Measurements from ENCODE around the gene LRRC7.

Gene LRRC7

GRCh38 chr1:69686367-69686984 lies 118.8 kb downstream of the LRRC7 start:
- no peaks in the 10 kb centered on the region for H3F3A ChIP-seq (ENCODE audit: insufficient read depth, low read length)
- TF ChIP-seq EZH2 (optimal IDR thresholded peaks at IDR 0.05; ENCODE audit: low read depth, low read length) = no peak
- TF ChIP-seq CTCF (IDR thresholded peaks at IDR 0.05; ENCODE audit: low read length) = no peak
- TF ChIP-seq EZH2phosphoT487 (IDR thresholded peaks at IDR 0.05; ENCODE audit: low read length) = no peak
- no peaks in the 10 kb centered on the region for H3K27me3 ChIP-seq (replicated peaks; ENCODE audit: insufficient read depth, low read length)
- no peak overlapping the region for H3K9ac ChIP-seq (ENCODE audit: low read length)
- H3K4me3 ChIP-seq (ENCODE audit: low read length) = no peak overlapping the region
- DNase-seq = no peak
- H3K4me2 ChIP-seq (ENCODE audit: low read depth, low read length) = no peak overlapping the region
- H3K27ac ChIP-seq (ENCODE audit: low read length) = no peak overlapping the region
- no peaks in the 10 kb centered on the region for H3K9me2 ChIP-seq (replicated peaks; ENCODE audit: insufficient read depth, low read length)
- H2AFZ ChIP-seq (ENCODE audit: low read length) = no peak overlapping the region
- no peaks in the 10 kb centered on the region for H4K20me1 ChIP-seq (ENCODE audit: insufficient read depth, low read length)
- no peaks in the 10 kb centered on the region for H3K79me2 ChIP-seq (ENCODE audit: low read length)
- no peaks in the 10 kb centered on the region for H3K9me3 ChIP-seq (replicated peaks; ENCODE audit: insufficient read depth, low read length)
- no peaks in the 10 kb centered on the region for H3K36me3 ChIP-seq (replicated peaks; ENCODE audit: insufficient read depth, low read length)
- H3K4me1 ChIP-seq (ENCODE audit: low read length) = no peaks in the 10 kb centered on the region

- Histone ChIP-seq H3F3A (ENCODE audit: insufficient read depth, low read length) (no peaks in the 10 kb centered on the region), H3K9me2 (replicated peaks; ENCODE audit: insufficient read depth, low read length) (no peaks in the 10 kb centered on the region), H3K9me3 (replicated peaks; ENCODE audit: insufficient read depth, low read length) (no peaks in the 10 kb centered on the region), H3K36me3 (replicated peaks; ENCODE audit: insufficient read depth, low read length) (no peaks in the 10 kb centered on the region), H3K4me3 (ENCODE audit: low read length) (no peak overlapping the region), H2AFZ (ENCODE audit: low read length) (no peak overlapping the region), H3K4me1 (ENCODE audit: low read length) (no peaks in the 10 kb centered on the region), H4K20me1 (ENCODE audit: insufficient read depth, low read length) (no peaks in the 10 kb centered on the region), H3K4me2 (ENCODE audit: low read depth, low read length) (no peak overlapping the region), H3K27me3 (replicated peaks; ENCODE audit: insufficient read depth, low read length) (no peaks in the 10 kb centered on the region), H3K79me2 (ENCODE audit: low read length) (no peaks in the 10 kb centered on the region), H3K27ac (ENCODE audit: low read length) (no peak overlapping the region), H3K9ac (ENCODE audit: low read length) (no peak overlapping the region)
- DNase-seq = no peak
- TF ChIP-seq EZH2phosphoT487 (IDR thresholded peaks at IDR 0.05; ENCODE audit: low read length) (no peak), CTCF (IDR thresholded peaks at IDR 0.05; ENCODE audit: low read length) (no peak), EZH2 (optimal IDR thresholded peaks at IDR 0.05; ENCODE audit: low read depth, low read length) (no peak)
These were observed 120.5 kb downstream of the LRRC7 start for GRCh38 chr1:69688193-69688592.

- Histone ChIP-seq H3F3A (ENCODE audit: insufficient read depth, low read length) (no peaks in the 10 kb centered on the region), H4K20me1 (ENCODE audit: insufficient read depth, low read length) (no peaks in the 10 kb centered on the region), H3K27me3 (replicated peaks; ENCODE audit: insufficient read depth, low read length) (no peaks in the 10 kb centered on the region), H3K9me2 (replicated peaks; ENCODE audit: insufficient read depth, low read length) (no peaks in the 10 kb centered on the region), H3K79me2 (ENCODE audit: low read length) (no peaks in the 10 kb centered on the region), H3K4me1 (ENCODE audit: low read length) (no peaks in the 10 kb centered on the region), H3K4me3 (ENCODE audit: low read length) (no peak overlapping the region), H3K36me3 (replicated peaks; ENCODE audit: insufficient read depth, low read length) (no peaks in the 10 kb centered on the region), H3K27ac (ENCODE audit: low read length) (no peak overlapping the region), H3K4me2 (ENCODE audit: low read depth, low read length) (no peak overlapping the region), H3K9ac (ENCODE audit: low read length) (no peak overlapping the region), H2AFZ (ENCODE audit: low read length) (no peak overlapping the region), H3K9me3 (replicated peaks; ENCODE audit: insufficient read depth, low read length) (no peaks in the 10 kb centered on the region)
- no peak for TF ChIP-seq EZH2phosphoT487 (IDR thresholded peaks at IDR 0.05; ENCODE audit: low read length)
- TF ChIP-seq EZH2 (optimal IDR thresholded peaks at IDR 0.05; ENCODE audit: low read depth, low read length) = no peak
- no peak for TF ChIP-seq CTCF (IDR thresholded peaks at IDR 0.05; ENCODE audit: low read length)
- no peak for DNase-seq
These were observed 123.5 kb downstream of the LRRC7 start for GRCh38 chr1:69691179-69691578.
